Activated effector memory CD4-positive, alpha-beta T cell treated with Interleukin-2 at 50 U/mL for 16 hours (primary cell): ENCODE measurements around the gene MROH7.

Source experiments
- DNase-seq: peaks from one replicate; pipeline ENCODE4 v3.0.0-alpha.2; 2020

The MROH7 gene

DNA sequence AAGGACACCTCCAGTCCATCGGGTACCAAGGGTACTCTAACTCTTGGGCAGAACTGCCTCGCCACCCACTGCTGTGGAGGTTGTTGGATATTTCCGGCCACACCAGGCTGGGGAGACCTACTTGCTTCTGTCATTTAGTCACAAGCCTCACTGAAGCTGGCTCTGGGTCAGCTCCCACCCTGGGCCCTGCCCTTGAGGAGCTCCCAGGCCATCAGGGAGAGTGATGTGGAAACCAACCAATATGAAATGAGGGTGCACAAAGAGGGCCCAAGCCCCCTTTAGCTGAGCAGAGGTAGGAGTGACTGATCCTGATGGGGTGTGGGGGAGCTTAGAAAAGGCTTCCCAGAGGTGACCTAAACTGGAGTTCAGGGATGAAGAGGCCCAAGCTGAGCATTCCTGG, 103.1 kb downstream of the MROH7 start:
- DNase-seq: no peak

DNA sequence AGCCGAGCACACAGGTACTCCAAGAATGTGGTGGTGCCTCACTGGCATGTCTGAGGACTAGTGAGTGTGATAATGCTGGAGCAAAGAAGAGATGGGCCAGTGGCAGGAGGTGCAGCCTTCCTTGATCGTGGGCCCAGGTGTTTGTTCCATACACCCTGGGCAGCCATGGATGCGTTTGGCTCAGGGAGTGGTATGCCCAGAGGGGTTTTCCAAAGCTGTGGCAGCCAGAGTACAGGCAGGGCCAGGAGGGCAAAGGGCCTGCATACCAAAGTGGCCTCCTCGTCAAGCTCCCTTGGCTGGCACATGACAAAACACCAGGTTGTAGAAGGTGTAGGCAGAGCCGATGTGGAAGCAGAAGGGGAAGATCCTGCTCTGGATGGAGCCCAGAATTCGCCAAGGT, 103.7 kb downstream of the MROH7 start:
- no peak for DNase-seq

DNA sequence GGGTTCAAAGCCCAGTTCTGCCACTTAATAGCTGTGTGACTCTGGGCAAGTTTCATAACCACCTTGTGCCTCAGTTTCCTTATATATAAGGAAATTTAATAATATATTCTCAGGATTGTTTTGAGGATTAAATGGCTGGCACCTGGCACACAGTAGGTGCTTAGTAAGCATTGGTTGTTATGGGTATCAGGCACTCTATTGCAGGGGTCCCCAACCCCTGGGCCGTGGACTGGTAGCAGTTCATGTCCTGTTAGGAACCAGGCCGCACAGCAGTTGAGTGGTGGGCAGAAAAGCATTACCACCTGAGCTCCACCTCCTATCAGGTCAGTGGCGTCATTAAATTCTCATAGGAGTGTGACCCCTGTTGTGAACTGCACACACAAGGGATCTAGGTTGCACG, 104.3 kb downstream of the MROH7 start:
- DNase-seq: no peak

DNA sequence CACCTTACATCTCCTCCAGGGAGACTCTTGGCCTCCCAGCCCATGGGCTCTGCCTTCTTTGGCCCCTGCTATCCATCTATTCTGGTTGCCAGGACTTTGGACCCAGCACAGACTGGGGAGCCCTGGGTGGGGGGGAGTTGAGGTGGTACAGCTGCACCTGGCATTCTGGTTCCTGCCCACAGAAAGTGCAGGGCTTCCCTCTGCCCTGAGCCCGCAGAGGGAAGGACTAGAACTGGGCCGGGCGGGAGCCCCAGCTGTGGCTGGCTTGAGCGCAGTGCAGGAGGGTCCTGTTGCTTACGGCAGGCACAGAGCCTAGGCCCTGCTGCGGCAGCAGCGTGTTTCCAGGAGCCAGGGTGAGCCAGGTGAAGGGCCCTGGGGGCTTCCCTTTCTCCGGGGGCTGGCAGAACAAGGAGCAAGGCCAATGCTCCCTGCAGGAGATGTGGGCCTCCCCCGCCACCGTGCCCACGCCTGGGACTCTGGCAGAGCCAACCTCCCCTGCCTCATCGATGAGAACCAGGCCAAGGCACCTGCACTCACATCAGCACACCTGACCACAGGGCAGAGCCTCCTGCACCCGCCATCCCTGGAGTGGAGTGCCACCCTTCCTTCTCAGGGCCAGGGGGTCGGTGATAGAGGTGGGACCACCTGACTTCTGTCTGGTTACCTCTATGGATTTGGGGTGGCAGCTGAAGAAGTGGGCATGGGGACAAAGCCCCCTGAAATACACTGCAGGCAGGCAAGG, 106.7 kb downstream of the MROH7 start:
- DNase-seq: no peak

DNA sequence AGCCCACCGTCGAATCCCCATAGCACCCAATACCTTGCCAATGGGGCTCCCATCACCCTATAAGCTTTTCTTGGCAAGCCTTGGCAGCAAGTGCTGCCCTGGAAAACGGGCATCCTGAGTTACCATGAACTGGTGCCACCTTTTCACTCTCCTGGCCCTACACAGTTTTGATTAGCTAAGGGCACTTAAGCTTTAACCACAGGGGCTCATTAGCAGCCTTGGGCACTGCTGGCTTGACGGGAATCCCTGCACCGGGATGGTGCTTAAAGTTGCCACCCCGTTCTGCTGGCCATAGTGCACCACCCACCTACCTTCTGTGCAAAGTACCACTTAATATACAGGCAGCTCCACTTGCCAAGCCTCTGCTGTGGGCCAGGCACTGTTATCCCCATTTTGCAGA, 109.0 kb downstream of the MROH7 start:
- no peak for DNase-seq

DNA sequence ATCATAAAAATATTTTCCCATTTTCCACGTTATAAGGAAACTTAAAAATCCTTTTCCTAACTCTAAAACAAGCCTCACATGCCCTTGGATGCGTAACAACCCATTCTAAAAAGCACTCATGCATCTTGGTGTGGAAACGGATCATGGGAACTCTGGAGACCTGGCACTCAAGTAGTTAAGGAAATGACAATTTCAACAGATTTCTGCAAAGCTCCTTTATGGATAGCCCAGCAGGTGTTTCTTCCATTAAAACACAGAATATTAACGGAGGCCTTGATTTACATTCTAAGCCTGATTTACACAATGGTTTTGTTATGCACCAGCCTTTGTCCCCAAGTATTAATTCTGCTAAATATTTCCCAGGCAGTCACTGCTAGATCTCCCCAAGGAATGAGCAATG, 109.8 kb downstream of the MROH7 start:
- no peak for DNase-seq

DNA sequence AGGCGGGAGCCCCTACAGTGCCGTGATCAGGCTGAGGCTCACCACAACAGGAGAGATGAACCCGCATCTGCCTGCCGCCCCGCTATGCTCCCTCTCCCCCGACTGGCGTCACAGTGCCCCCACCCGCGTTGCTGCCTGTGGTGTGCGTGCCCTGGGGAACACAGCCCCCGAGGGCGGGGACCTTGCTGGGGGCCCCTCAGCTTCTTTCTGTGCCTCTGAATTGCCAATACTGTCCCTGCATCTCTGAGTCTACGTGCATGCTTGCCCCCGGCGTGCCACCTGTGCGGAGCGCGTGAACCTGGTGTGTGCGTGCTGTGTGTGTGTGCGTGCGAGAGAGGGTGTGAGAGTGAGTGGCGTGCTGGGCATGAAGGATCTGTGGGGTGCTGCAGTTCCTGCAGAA, 112.5 kb downstream of the MROH7 start:
- no peak for DNase-seq

DNA sequence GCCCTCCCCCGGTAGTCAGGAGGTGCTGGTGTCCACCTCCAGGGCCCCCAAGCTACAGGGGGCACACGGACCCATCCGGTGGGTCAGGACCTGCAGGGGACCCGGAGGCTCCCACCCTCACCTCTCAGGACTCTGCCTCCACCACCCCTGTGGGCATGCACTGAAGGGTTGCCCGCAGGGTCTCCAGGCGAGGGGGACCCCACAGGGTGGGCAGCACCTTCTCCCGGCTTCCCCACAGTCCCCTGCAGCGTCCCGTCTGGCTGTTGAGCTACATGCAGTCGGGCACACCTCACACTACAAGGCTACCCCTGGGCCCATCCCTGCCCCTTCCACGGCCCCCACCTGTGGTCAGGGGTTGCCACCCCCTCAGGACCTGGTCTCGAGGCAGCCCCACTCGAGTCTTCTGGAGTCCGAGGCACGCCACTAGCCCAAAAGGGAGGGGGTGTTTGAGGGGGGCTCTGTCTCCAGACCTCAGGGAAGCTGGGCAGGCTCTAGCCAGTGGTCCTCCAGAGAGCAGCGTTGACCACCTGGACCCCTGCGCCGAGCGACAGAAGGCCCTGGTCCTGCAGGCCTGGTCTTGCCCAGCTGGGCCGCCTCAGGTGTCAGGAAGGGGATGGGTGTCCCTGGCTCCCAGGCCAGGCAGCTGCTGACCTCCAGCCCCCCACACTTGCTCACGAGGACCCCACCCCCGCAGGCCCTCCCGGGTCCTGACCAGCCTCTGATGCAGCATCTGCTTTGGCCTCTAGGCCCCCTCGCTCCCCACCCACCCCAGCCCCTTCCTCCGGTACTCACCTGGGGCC, 113.1 kb downstream of the MROH7 start:
- no peak for DNase-seq

DNA sequence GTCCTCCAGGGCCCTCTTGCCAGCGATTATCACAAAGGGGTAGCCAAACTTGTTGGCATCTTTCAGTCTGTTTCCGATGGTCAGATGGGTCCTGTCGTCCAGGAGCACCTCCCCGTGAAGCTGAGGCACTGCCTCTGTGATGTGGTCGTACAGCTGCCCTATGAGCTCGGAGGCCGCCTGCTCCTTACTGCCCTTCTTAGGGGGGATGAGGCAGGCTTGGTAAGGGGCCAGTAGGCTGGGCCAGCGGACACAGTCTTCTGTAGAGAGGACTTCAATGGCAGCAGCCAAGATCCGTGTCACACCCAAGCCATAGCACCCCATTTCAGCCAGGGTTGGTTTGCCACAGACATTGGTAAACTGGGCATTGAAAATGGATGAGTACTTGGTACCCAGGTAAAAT, 116.2 kb downstream of the MROH7 start:
- no peak for DNase-seq

DNA sequence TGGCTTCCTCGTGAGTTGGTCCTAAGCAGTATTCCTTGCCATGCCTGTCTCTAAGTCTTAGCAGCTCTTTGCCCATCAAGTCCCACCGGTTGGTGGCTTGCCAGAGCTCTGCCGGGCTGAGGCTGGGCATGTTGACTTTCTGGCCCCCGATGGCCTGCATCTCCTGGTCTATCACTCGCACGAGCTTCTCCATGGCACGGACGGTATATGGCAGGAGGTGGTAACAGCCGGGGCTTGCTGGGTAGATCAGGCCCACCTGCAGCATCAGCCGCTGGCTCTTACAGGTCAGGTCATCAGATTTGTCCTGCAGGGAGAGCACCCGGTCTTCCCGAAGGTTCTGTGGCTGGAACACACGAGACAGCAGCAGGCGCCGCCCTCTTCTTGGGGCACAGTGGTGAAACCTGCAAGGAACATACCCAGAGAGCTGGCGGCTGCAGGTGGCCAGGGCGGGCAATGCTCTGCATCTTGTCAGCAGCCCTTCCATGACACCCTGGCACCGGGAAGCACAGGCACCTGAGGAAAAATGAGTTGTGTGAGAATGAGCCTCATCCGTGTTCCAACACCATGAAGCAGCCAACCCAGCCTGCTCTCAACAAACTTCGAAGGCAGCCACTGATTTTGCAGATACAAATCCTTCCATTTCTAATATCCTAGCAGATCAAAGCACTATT, 117.2 kb downstream of the MROH7 start:
- DNase-seq: no peak
